ENCODE data around the gene PKN3.

PKN3 gene

DNA sequence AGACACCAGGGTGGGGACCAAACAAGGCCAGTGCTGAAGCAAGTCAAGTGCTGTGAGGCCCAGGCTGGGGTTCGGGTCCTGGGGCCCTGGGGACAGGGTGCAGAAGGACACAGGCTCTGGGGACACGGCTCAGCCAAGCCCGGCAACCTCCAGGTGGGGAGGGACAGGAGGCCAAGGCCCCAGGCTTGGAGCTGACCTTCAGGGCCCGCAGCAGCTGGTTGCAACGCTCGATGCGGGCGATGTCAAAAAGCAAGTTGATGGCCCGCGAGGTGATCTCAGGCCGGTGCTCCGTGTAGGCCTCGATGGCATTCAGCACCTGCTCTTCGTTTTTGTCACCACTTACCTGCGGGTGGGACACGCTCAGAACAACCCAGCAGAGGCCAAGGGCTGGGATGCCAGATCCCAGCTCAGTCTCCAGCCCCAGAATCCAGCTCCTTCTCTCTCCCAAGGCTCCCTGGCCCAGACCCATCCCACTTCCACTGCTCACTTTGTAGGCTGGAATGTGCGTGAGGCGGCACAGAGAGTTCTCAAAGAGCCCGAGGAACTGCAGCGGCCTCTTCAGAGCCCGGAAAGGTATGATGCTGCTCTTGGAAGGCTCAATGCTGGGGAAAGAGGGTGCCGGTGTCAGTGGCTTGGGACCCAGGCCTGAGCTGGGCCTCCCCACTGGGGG lies 48.8 kb downstream of the PKN3 start:
- DNase-seq: no peak

DNA sequence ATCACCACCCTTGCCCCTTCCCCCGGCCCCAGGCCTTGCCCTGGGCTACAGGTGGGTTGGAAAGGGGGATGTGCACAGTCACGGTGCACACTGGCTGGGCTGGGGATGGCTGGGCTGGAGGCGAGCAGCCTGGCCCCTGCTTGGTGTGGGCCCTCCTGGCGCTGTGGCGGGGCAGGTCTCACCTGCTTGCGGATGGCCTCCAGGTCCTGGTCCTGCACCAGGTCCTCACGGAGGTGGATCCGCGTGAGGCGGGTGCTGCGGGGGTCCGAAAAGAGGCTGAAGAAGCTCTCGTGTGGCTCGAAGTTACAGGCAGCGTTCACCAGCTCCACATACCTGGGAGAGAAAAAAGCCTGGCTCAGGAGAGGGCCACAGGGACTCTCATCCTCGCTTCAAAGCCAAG lies 51.3 kb downstream of the PKN3 start:
- no peak for DNase-seq

DNA sequence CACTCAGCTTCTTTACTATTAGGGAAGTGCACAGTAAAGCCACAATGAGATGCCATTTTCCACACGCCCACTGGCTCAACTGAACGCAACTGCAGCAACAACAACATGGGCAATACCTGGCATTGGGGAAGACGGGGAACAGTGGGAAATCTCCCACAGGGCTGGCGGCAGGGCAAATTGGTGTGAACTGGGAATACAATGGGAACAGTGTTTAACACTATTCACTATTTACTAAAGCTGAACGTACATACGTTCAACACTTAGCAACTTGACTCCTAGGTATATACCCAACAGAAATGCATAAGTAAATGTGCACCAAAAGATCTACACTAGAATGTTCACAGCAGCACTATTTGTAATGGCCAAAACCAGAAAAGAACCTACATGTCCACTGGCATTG lies 55.3 kb downstream of the PKN3 start:
- DNase-seq: no peak

DNA sequence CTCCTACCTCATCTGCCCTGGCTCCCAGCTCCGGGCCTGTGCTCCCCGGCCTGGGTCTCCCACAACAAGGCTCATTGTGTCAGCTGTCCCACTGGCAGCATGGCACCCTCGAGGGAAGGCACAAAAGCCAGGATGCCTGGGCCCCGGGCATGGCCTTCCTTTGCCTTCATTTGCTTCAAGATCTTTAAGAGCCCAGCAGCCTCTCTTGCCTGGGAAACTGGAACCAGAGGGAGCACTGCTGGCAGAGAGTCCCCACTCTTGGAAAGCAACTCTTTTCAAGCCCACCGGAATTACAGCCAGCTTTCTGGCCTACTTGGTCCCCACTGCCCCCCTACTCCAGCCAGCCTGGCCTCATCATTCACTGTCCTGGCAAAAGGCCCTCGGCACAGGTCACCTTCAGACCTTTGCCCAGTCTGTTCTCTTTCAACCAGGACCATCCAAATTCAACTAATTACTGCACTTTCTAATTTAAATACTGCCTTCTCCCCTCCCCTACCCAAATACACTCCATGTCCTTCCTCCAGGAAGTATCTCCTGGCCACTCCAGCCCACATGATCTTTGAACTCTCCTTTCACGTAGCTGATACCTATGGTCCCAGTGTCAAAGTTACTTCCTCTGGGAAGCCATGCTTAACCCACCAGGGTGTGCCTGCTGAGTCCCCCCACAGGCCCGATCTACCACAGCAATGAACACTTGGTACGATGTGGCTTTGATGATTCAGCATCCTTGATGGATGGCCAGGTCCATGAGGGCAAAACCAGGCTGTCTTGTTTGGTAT lies 60.6 kb downstream of the PKN3 start:
- no peak for DNase-seq

DNA sequence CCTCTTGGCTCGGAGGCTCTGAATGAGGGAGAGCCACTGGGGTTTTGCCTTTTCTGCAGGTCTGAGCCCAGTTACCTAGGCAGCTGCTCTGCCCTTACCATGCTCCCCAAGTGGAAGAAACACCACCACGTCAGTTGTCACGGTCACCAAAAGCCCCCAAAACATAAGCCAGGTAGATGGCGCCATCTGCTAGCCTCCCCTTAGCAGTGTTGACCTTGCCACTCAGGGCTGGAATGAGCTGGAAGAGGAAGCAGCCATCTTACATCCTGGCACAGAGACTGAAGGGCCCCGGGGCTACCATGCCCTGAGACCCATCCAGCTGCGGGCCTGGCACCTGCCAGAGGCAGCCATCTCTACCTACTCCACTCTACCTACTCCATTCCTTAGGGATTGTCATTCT lies 62.1 kb downstream of the PKN3 start:
- DNase-seq: no peak

DNA sequence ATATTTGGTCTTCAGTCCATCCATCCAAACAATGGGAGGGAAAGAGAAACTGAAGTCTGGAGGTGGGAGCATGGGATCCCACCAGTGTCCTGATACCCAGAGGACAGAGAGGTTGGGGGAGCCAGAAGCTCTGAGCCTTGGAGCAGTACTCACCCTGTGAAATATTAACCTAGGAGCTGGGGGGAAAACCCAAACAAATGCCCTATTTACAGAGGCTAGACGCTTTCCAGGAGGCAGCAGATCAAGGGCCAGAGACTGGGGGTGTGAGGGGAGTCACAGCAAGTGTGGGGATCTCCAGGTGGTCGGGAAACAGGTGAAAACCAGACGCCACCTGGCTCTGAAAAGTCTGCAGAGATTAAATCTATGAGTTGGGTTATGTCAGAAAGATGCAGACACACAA lies 63.2 kb downstream of the PKN3 start:
- DNase-seq: no peak

DNA sequence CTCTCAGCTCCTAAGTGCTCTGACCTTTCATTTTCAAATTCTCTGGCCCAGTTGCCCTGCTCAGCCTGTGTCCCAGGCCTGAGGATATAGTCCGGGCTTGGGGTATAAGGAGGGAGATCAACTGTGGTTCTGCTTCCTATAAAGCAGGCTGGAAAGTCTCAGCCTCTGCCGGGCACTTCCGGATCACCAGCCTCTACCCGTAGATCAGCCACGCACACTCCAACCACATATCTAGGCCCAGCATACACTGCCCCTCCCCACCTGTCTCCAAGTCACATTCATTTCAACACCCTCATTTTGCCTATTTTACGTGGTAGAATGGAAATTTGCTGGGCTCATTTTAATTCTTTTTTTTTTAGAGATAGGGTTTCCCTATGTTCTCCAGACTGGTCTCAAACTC lies 66.3 kb downstream of the PKN3 start:
- DNase-seq: no peak
